ENCODE results near the gene THADA.

- no peak for TF ChIP-seq POLR2AphosphoS5 (IDR thresholded peaks at IDR 0.05)
- no peak for TF ChIP-seq CTCF (IDR thresholded peaks at IDR 0.05)
- TF ChIP-seq POLR2A (IDR thresholded peaks at IDR 0.05): no peak
These were observed 409.5 kb downstream of the THADA start for GRCh38 chr2:43186321-43186678.

All from suprapubic skin (tissue), 4 donors.